Activated T-cell treated with anti-CD3 and anti-CD28 coated beads, Interleukin-2, amount 50 U/mL, for 72 hours (primary cell): Measurements from ENCODE around the gene CEP131. TPM values are rescaled to one million over a fixed set of nuclear protein-coding genes. Genes with fewer than 3 reads are reported as not detected.

Experiments used
- ATAC-seq, 2 donors: fragments of 150-1000 bp; cut with Tn5 transposase; replicated peaks in 1 of 2; 2 replicates each; pipeline ENCODE4 v1.10.0; 2021; ENCODE audit warnings: moderate library complexity in 2 of 2, mild to moderate bottlenecking in 1 of 2
- DNase-seq, 2 donors: peaks; one replicate each; pipeline ENCODE4 v3.0.0; 2021 to 2022; ENCODE audit warnings: mixed read lengths in 1 of 2
- H3K27ac Mint-ChIP-seq: one replicate; pipeline ENCODE4 v1.8.0; 2022; ENCODE audit warnings: mild to moderate bottlenecking, moderate library complexity, mixed read lengths
- H3K27me3 Mint-ChIP-seq: one replicate; pipeline ENCODE4 v1.8.0; 2022; ENCODE audit warnings: low read depth, mixed read lengths
- H3K36me3 Mint-ChIP-seq, 2 donors: one replicate each; pipeline ENCODE4 v1.8.0; 2022; ENCODE audit warnings: mixed read lengths in 2 of 2, mild to moderate bottlenecking in 1 of 2; ENCODE audit not compliant: insufficient read depth in 2 of 2
- H3K4me1 Mint-ChIP-seq: one replicate; pipeline ENCODE4 v1.8.0; 2022; ENCODE audit warnings: low read depth, mixed read lengths
- H3K4me3 Mint-ChIP-seq, 2 donors: one replicate each; pipeline ENCODE4 v1.8.0; 2022; ENCODE audit warnings: mild to moderate bottlenecking in 2 of 2, mixed read lengths in 2 of 2, moderate library complexity in 2 of 2
- H3K9me3 Mint-ChIP-seq, 2 donors: one replicate each; pipeline ENCODE4 v1.8.0; 2022; ENCODE audit warnings: mixed read lengths in 2 of 2
- total RNA-seq, 2 donors: library from RNA; stranded (reverse); gene quantifications; one replicate each; pipeline ENCODE4 v1.2.3, GENCODE V29; 2022

The CEP131 gene
- total RNA-seq, 2 donors from 2014 or later, result 8.1 to 11.4 TPM

GRCh38 chr17:81204578-81204977 lies 18.2 kb downstream of the CEP131 start:
- Mint-ChIP-seq H3K4me3 (no peak overlapping the region), H3K4me1 (no peaks in the 10 kb centered on the region), H3K36me3 (no peaks in the 10 kb centered on the region), H3K27ac (no peak overlapping the region), H3K27me3 (no peaks in the 10 kb centered on the region), H3K9me3 (no peaks in the 10 kb centered on the region)
- ATAC-seq (no peak), DNase-seq (no peak)

DNA sequence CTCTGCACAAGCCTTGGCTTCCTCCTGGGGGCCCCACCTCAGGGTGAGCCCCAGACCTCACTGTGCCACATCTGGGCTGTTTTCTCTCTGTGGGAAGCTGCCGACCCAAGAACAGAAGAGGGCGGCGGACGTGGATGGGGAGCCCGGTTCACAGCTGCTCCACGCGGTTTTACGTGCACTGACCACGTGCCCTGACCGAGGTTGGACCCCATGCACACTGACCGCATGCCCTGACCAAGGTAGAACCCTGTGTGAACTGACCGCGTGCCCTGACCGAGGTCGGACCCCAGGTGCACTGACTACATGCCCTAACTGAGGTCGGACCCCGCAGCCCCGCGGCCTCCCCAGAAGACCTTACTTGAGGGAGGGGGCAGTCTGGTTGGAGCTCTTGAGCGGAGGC lies 19.6 kb downstream of the CEP131 start:
- no peak overlapping the region for H3K4me3 Mint-ChIP-seq
- H3K4me1 Mint-ChIP-seq, result no peaks in the 10 kb centered on the region
- H3K36me3 Mint-ChIP-seq, result no peaks in the 10 kb centered on the region
- no peaks in the 10 kb centered on the region for H3K9me3 Mint-ChIP-seq
- no peaks in the 10 kb centered on the region for H3K27me3 Mint-ChIP-seq
- DNase-seq (no peak), ATAC-seq (no peak)
- H3K27ac Mint-ChIP-seq, result no peak overlapping the region

- no peaks in the 10 kb centered on the region for H3K9me3 Mint-ChIP-seq
- DNase-seq, result no peak
- ATAC-seq, result no peak
- no peak overlapping the region for H3K27ac Mint-ChIP-seq
- no peaks in the 10 kb centered on the region for H3K27me3 Mint-ChIP-seq
- H3K36me3 Mint-ChIP-seq, result no peaks in the 10 kb centered on the region
- H3K4me1 Mint-ChIP-seq, result no peaks in the 10 kb centered on the region
- no peak overlapping the region for H3K4me3 Mint-ChIP-seq
Measured at GRCh38 chr17:81202318-81202717, 20.4 kb downstream of the CEP131 start.

DNA sequence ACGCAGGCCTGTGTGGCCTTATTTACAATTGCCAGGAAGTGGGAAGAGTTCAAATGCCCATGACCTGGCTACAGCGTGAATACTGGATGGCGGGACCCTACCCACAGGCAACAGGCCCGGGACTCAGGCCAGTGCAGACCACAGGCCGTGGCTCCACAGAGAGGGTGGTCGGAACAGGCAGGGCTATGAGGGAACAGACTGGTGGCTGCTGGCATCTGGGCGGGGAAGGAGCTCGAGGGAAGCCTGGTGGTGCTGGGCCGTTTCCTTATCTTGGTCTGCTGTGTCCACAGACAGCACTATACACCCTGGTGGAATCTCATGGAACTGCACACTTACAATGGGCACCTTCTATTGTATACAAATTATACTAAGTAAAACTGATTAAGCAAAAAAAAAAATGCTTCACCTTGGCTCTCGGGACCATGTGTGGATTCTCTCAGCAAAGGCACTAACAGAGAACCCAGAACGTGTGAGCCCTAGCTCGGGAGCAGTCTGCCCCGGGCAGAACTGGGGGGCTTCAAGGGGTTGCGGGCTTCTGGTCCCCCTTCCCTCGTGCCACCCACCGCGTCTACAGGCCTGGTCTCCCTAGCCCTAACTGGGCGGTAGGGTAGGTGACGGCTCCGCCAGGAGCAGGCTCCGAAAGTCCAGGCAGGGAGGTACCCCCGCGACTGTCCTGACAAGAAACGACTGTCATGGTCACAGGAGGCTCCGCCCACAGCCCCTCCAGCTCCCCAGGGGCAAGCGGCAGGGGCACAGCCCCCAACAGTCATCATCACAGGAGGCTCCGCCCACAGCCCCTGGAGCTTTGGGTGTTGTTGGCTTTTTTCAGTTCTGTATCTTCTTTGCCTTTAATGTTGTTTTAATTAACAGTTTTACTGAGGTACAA lies 21.8 kb downstream of the CEP131 start:
- no peaks in the 10 kb centered on the region for H3K27me3 Mint-ChIP-seq
- ATAC-seq, result peak; percentile 46 to 53
- H3K4me3 Mint-ChIP-seq, result no peak overlapping the region
- no peaks in the 10 kb centered on the region for H3K36me3 Mint-ChIP-seq
- H3K4me1 Mint-ChIP-seq, result no peaks in the 10 kb centered on the region
- no peak overlapping the region for H3K27ac Mint-ChIP-seq
- DNase-seq, result peak in 1 of 2 donors; percentile 18
- H3K9me3 Mint-ChIP-seq, result no peaks in the 10 kb centered on the region

DNA sequence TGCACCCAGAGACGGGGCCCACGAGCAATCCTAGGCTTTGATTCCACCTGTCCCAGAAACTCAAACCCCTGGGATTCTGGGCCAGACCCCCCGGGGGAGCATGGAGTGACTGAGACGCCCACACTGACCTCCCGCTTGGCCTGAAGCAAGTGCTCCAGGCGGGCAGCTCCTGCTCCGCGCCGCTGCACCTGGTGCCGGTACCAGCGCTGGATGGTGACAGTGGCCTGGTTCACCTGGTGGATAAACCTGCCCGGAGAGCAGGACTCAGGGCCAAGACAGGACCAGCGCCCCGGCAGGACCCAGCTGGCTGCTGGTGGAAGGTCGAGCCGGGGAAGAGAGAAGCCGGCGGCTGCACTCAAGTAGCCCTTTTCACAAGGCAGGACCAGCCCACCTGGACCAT lies 22.6 kb downstream of the CEP131 start:
- no peak overlapping the region for H3K27ac Mint-ChIP-seq
- H3K27me3 Mint-ChIP-seq, result no peaks in the 10 kb centered on the region
- H3K36me3 Mint-ChIP-seq, result no peaks in the 10 kb centered on the region
- DNase-seq (no peak), ATAC-seq (no peak)
- H3K4me3 Mint-ChIP-seq, result no peak overlapping the region
- no peaks in the 10 kb centered on the region for H3K4me1 Mint-ChIP-seq
- no peaks in the 10 kb centered on the region for H3K9me3 Mint-ChIP-seq

DNA sequence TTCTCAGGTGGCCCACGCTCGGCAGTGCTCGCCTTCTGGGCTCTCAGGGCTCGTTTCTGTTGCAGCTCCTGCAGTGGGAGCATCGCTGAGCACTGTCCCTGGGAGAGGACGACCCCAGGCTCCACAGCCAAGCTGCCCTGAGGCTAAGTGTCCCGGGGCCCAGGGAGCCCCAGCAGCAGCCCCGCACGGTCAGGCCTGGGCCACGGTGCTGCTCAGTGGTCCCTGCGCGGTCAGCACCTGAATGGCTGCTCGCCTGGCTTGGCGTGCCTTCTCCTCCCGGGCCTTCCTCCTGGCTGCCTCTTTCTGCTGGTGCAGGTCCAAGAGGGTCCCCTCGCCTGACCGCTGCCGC lies 23.3 kb downstream of the CEP131 start:
- DNase-seq, result no peak
- Mint-ChIP-seq H3K27ac (no peak overlapping the region), H3K36me3 (no peaks in the 10 kb centered on the region), H3K4me3 (no peak overlapping the region), H3K27me3 (no peaks in the 10 kb centered on the region), H3K9me3 (no peaks in the 10 kb centered on the region), H3K4me1 (no peaks in the 10 kb centered on the region)
- ATAC-seq, result no peak

DNA sequence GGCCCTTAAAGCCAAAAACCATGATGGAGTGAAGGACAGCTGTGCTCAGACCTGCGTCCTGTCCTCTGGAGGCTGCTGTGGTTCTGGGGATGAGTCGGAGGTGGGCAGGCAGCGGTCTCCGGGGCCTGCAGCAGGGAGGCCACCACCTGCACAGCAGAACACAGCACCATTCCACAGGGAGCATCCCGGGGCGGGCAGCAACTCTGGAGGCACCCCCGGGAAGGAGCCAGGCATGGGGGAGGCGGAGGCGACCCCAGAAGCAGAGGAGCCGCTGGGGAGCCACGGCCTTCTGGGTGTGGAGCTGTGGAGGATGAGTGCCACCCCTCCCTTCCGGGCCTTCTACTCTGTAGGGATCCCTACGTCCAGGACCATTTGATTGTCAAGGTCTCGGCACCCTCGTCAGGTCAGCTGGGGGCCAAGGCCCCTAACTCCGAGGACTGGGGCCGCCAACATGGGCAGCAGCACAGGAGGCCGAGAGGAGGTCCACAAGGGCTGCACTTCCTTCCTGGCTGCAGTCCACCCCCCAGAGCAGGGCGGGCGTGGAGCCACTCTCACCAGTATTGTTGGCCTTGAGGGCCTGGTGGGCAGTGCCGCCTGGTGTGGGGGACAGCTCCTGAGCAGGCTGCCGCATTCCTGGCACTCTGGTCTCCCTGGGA lies 23.8 kb downstream of the CEP131 start:
- no peak overlapping the region for H3K4me3 Mint-ChIP-seq
- H3K27ac Mint-ChIP-seq, result no peak overlapping the region
- ATAC-seq (no peak), DNase-seq (no peak)
- no peaks in the 10 kb centered on the region for H3K36me3 Mint-ChIP-seq
- no peaks in the 10 kb centered on the region for H3K27me3 Mint-ChIP-seq
- no peaks in the 10 kb centered on the region for H3K4me1 Mint-ChIP-seq
- no peaks in the 10 kb centered on the region for H3K9me3 Mint-ChIP-seq

DNA sequence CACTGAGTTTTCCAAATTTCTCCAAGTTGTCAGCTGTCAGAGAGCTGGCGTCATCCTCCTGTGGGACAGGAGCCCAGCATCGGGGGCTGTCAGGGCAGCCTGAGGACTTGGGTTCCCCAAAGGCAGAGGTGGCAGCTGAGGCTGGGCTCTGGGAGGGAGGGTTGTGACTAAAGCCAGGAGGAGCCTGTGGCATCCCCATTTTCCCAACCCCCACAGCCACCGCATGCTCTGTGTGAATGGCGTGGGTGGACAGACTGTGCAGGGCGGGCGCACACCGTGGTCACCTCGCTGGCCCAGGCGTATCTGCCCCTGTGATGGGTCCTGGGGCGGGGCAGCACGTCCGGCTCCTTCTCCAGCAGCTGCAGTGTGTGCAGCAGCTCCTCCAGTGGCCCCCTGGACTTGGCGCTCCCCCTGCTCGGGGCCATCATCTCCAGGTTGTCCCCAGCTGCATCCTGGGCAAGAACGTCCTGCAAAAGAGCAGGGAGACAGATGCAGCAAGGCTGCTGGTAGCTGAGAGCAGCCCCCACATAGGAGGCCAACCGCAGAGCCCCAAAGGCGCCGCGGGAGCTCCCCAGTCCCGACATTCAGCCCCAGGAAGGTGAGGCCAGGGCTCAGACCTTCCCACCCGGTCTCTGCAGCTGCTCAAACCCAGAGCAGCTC lies 24.8 kb downstream of the CEP131 start:
- Mint-ChIP-seq H3K4me3 (no peak overlapping the region), H3K27ac (no peak overlapping the region), H3K9me3 (no peaks in the 10 kb centered on the region), H3K27me3 (no peaks in the 10 kb centered on the region), H3K36me3 (no peaks in the 10 kb centered on the region), H3K4me1 (no peaks in the 10 kb centered on the region)
- ATAC-seq (no peak), DNase-seq (no peak)

- ATAC-seq (no peak), DNase-seq (no peak)
- no peaks in the 10 kb centered on the region for H3K27me3 Mint-ChIP-seq
- H3K4me3 Mint-ChIP-seq, result no peak overlapping the region
- H3K36me3 Mint-ChIP-seq, result no peaks in the 10 kb centered on the region
- no peak overlapping the region for H3K27ac Mint-ChIP-seq
- no peaks in the 10 kb centered on the region for H3K4me1 Mint-ChIP-seq
- no peaks in the 10 kb centered on the region for H3K9me3 Mint-ChIP-seq
Measured at GRCh38 chr17:81197409-81197795, 25.4 kb downstream of the CEP131 start.

- no peak for ATAC-seq
- no peaks in the 10 kb centered on the region for H3K27me3 Mint-ChIP-seq
- no peak for DNase-seq
- no peak overlapping the region for H3K4me3 Mint-ChIP-seq
- no peaks in the 10 kb centered on the region for H3K36me3 Mint-ChIP-seq
- H3K4me1 Mint-ChIP-seq, result no peaks in the 10 kb centered on the region
- H3K9me3 Mint-ChIP-seq, result no peaks in the 10 kb centered on the region
- H3K27ac Mint-ChIP-seq, result no peak overlapping the region
Measured at GRCh38 chr17:81196505-81197408, 26.0 kb downstream of the CEP131 start.

GRCh38 chr17:81195941-81196495 lies 26.7 kb downstream of the CEP131 start:
- H3K9me3 Mint-ChIP-seq, result no peaks in the 10 kb centered on the region
- H3K27me3 Mint-ChIP-seq, result no peaks in the 10 kb centered on the region
- H3K27ac Mint-ChIP-seq, result no peak overlapping the region
- H3K4me3 Mint-ChIP-seq, result no peak overlapping the region
- no peaks in the 10 kb centered on the region for H3K36me3 Mint-ChIP-seq
- H3K4me1 Mint-ChIP-seq, result no peaks in the 10 kb centered on the region
- ATAC-seq (no peak), DNase-seq (no peak)

DNA sequence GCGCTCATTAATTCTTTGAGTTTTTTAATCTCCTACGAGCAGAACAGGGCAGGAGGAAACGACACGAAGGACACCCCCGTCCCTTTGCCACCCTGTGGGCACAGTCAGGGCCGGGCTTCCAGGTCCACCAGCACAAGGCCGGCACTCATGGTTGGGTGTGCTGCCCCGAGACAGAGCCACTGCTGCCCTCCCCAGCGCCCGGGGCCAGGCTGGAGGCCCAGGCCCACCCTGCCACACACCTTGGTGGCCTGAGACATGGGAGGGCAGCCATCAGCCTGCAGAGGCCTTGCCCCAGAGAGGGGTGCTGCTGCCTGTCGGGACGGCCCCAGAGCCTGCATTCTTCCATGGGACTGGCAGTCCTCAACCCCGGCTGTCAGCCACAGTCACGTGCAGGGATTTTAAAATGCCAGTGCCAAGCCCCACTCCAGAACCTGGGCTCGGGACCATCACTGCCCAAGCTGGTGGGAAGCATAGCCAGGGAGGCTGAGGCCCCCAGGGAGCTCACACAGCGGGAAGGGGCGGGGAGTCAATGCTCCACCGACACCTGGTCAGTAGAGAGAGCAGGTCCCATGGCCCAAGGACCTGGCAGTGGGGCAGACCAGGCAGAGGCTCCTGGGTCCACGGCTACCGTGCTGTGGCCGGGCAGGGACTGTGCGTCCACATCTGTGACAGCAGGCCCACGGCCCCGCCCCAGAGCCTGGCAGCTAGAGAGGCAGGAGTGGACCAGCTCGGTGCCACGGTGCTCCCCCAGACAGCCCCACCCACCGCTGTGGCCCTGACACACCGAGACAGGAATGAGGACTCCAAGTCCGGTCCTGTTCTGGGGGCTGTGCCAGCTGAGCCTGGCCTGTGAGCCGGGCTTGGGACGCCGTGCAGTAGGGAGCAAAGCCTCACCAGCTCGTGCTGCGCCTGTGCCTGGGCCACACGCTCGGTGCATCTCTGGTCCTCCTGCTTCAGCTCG lies 27.5 kb downstream of the CEP131 start:
- H3K9me3 Mint-ChIP-seq, result no peaks in the 10 kb centered on the region
- H3K36me3 Mint-ChIP-seq, result no peaks in the 10 kb centered on the region
- H3K4me3 Mint-ChIP-seq, result no peak overlapping the region
- H3K4me1 Mint-ChIP-seq, result no peaks in the 10 kb centered on the region
- DNase-seq, result no peak
- H3K27me3 Mint-ChIP-seq, result no peaks in the 10 kb centered on the region
- no peak for ATAC-seq
- H3K27ac Mint-ChIP-seq, result no peak overlapping the region
